ENCODE results near the gene STK24. TPM values are rescaled to one million over a fixed set of nuclear protein-coding genes. Genes with fewer than 3 reads are reported as not detected.

Gene STK24
- total and polyA plus RNA-seq, 2 of the 8 experiments (the other 6 are each of a cell fraction or from before 2014, with no cell fraction given) = 62.8 to 143 TPM

DNA sequence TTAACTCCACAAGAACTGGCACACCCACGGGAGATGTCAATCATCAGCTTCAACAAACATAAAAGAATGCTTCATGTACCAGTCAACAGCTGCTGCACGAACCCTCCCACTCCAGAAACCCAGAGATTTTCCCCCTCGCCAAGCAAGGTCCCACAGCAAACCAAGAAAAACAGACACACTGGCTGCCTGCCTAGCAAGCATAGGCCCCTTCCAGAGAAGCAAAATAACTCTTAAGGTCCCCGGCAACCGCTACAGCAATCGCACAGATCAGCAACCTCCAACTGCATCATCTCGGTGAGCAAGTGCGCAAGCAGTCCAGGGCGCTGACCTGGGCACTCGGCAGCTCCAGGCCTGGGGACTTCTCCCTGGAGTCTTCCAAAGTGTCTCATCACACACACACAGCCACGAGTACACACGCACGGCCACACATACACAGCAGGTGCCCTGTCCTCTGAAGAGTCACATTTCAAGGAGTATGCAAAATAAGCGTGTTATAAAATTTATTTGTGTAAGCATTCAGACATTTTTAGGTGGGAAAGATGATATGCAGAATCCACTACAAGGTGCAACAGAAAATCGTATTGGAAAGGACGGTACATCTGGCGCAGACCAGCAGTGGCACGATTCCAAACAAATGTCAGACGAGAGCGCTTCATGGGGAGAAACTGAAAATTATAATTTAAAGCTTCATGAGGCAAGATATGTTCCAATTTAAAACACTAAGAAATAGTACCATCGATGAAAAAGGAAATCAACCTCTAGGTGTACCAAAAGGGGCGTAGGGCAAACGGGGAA is 125.0 kb downstream of the STK24 start:
- Histone ChIP-seq H2BK20ac (ENCODE audit: low read length) (no peak overlapping the region), H3K4me1 (replicated peaks in 1 of 4; ENCODE audit: control insufficient read depth in 3 of 4, insufficient read depth in 4 of 4, low read length in 3 of 4) (peaks cover 7 to 15% (median 9%) of the 10 kb centered on the region in 4 experiments), H4K91ac (replicated peaks; ENCODE audit: insufficient read length, low read length) (no peak overlapping the region), H4K20me1 (replicated peaks in 1 of 2; ENCODE audit: control insufficient read depth in 1 of 2, insufficient read depth in 2 of 2, low read length in 2 of 2) (peaks cover 10 to 16% of the 10 kb centered on the region in 2 experiments), H3K14ac (ENCODE audit: insufficient read length) (no peak overlapping the region), H3K79me2 (ENCODE audit: control insufficient read depth in 1 of 2, insufficient read depth in 2 of 2, low read length in 2 of 2) (no peaks in the 10 kb centered on the region), H3K56ac (replicated peaks; ENCODE audit: insufficient read length, low read depth, low read length) (no peak overlapping the region), H4K5ac (ENCODE audit: insufficient read length, low read depth, low read length) (no peak overlapping the region), H3K4ac (replicated peaks; ENCODE audit: insufficient read length, low read depth, low read length) (no peak overlapping the region), H3K23ac (ENCODE audit: insufficient read length) (no peak overlapping the region), H2BK12ac (ENCODE audit: low read depth, low read length) (no peak overlapping the region), H3K79me1 (ENCODE audit: low read depth, low read length) (no peaks in the 10 kb centered on the region; the same call in 1 of the 2 replicates), H2AK5ac (ENCODE audit: low read depth, low read length) (no peak overlapping the region), H2BK5ac (ENCODE audit: low read depth, low read length) (no peak overlapping the region; the same call in 1 of the 2 replicates), H2BK120ac (replicated peaks; ENCODE audit: low read depth, low read length) (no peak overlapping the region), H3K23me2 (ENCODE audit: low read depth, low read length) (no peaks in the 10 kb centered on the region), H3K27me3 (replicated peaks in 1 of 4; ENCODE audit: control insufficient read depth in 3 of 4, extremely low read depth in 1 of 4, insufficient read depth in 3 of 4, low read length in 3 of 4) (no peaks in the 10 kb centered on the region), H4K8ac (ENCODE audit: extremely low read depth, insufficient read depth, low read length) (no peak overlapping the region), H3K18ac (ENCODE audit: extremely low read depth, low read length) (no peak overlapping the region), H3K9me3 (ENCODE audit: insufficient read depth in 2 of 2, low read depth in 1 of 2, low read length in 1 of 2) (no peaks in the 10 kb centered on the region), H3K27ac (ENCODE audit: low read depth, low read length) (no peak overlapping the region), H3K36me3 (ENCODE audit: control insufficient read depth in 2 of 4, insufficient read depth in 4 of 4, low read length in 3 of 4) (peaks cover 6 to 66% (median 16%) of the 10 kb centered on the region in 4 experiments; a peak in 7 of 8 replicates), H2AFZ (ENCODE audit: low read length) (no peak overlapping the region), H2BK15ac (ENCODE audit: low read length) (no peak overlapping the region), H3K4me3 (ENCODE audit: extremely low read depth in 1 of 4, insufficient read depth in 2 of 4, low read depth in 3 of 4, low read length in 4 of 4) (no peak overlapping the region), H3K9ac (replicated peaks in 1 of 4; ENCODE audit: extremely low read depth in 1 of 4, low read depth in 3 of 4, low read length in 3 of 4) (no peak overlapping the region), H3K4me2 (ENCODE audit: insufficient read depth in 1 of 2, low read depth in 2 of 2, low read length in 2 of 2) (no peak overlapping the region; a peak in 1 of 4 replicates)
- ChIA-PET CTCF (ENCODE audit: partially characterized antibody) (interaction anchor here (1.0 to 3.6 kb wide), 12 partner anchors 9 to 418 kb away, joined by 3 to 27 read pairs (median 8); no protein-coding TSS in a partner anchor), POLR2A (ENCODE audit: partially characterized antibody) (interaction anchor here (1.2 to 1.4 kb wide), 2 partner anchors 12 to 16 kb away, joined by 3 to 5 read pairs; no protein-coding TSS in a partner anchor)
- DNase-seq (ENCODE audit: low read depth in 1 of 2, low spot score in 2 of 2) = no peak
- TF ChIP-seq SIX5 (IDR thresholded peaks at IDR 0.05; ENCODE audit: low read depth, low read length) (no peak), BACH1 (IDR thresholded peaks at IDR 0.05; ENCODE audit: low read length) (no peak), CTBP2 (IDR thresholded peaks at IDR 0.05; ENCODE audit: borderline replicate concordance, insufficient read depth, insufficient read length, low read length) (no peak), EZH2 (IDR thresholded peaks at IDR 0.05; ENCODE audit: low read depth, low read length, severe bottlenecking) (no peak)
- FAIRE-seq = no peak
- 92% methylated on average over 23 of the region's 23 CpGs; no CpG with 5 or more reads in 1 of the 2 experiments for WGBS, 2 experiments (ENCODE audit: extremely low coverage in 1 of 2, insufficient coverage in 1 of 2, insufficient read length in 1 of 2, insufficient replicate concordance in 2 of 2, low coverage in 1 of 2, low lambda C conversion rate in 2 of 2, missing lambda C conversion rate in 1 of 2)
